Loucy (cell line): ENCODE results near the gene GSAP.
"Not testable (repeated sequence)": the region's sequence is repeated elsewhere in the genome, so short reads cannot be mapped to it uniquely, and the experiment has no call there.

Experiments used
- H2AFZ ChIP-seq: fragments of 200-600 bp; sonication (generic); 2 replicates; pipeline ENCODE4 v1.6.0; 2016; ENCODE audit warnings: antibody characterized with exemption, mild to moderate bottlenecking, low read length, moderate library complexity
- H3F3A ChIP-seq: fragments of 200-600 bp; 2 replicates; pipeline ENCODE4 v1.6.0; 2016; ENCODE audit warnings: antibody characterized with exemption, low read depth, mild to moderate bottlenecking
- H3K27me3 ChIP-seq: fragments of 200-600 bp; sonication (generic); 2 replicates; pipeline ENCODE4 v1.6.1; 2014; ENCODE audit warnings: low read length, mild to moderate bottlenecking; ENCODE audit not compliant: insufficient read depth, poor library complexity, severe bottlenecking
- H3K36me3 ChIP-seq: fragments of 200-600 bp; sonication (generic); 2 replicates; pipeline ENCODE4 v1.6.1; 2016; ENCODE audit warnings: low read length; ENCODE audit not compliant: insufficient read depth
- H3K4me1 ChIP-seq: fragments of 200-600 bp; sonication (generic); 2 replicates; pipeline ENCODE4 v1.5.1; 2014; ENCODE audit warnings: low read length, mild to moderate bottlenecking; ENCODE audit not compliant: insufficient read depth, poor library complexity, severe bottlenecking
- H3K4me2 ChIP-seq: fragments of 200-600 bp; sonication (generic); 2 replicates; pipeline ENCODE4 v1.6.0; 2014; ENCODE audit warnings: antibody characterized with exemption, low read length, low read depth, mild to moderate bottlenecking; ENCODE audit not compliant: poor library complexity, severe bottlenecking
- H3K4me3 ChIP-seq: fragments of 200-600 bp; sonication (generic); 2 replicates; pipeline ENCODE4 v1.5.1; 2014; ENCODE audit warnings: low read length, mild to moderate bottlenecking, mixed read lengths; ENCODE audit not compliant: poor library complexity, severe bottlenecking
- H3K79me2 ChIP-seq: fragments of 200-600 bp; sonication (generic); 2 replicates; pipeline ENCODE4 v1.6.1; 2014; ENCODE audit warnings: low read length; ENCODE audit not compliant: insufficient read depth
- H3K9ac ChIP-seq: fragments of 200-600 bp; sonication (generic); 2 replicates; pipeline ENCODE4 v1.6.0; 2014; ENCODE audit warnings: mild to moderate bottlenecking, low read depth, low read length, moderate library complexity; ENCODE audit not compliant: poor library complexity, severe bottlenecking
- H3K9me2 ChIP-seq: fragments of 200-600 bp; sonication (generic); replicated peaks from 2 replicates; pipeline ENCODE4 v1.6.1; 2016; ENCODE audit warnings: low read depth, low read length, mixed read lengths
- H3K9me3 ChIP-seq: fragments of 200-600 bp; sonication (generic); 2 replicates; pipeline ENCODE4 v1.6.1; 2014; ENCODE audit warnings: mild to moderate bottlenecking, antibody characterized with exemption, low read length, low read depth; ENCODE audit not compliant: insufficient read depth
- H4K20me1 ChIP-seq: fragments of 200-600 bp; sonication (generic); 2 replicates; pipeline ENCODE4 v1.6.0; 2014; ENCODE audit warnings: antibody characterized with exemption, low read length, mild to moderate bottlenecking; ENCODE audit not compliant: insufficient read depth, poor library complexity, severe bottlenecking
- EZH2phosphoT487 ChIP-seq: fragments of 200-600 bp; IDR thresholded peaks from 2 replicates; pipeline ENCODE4 v1.6.1; 2018; ENCODE audit warnings: antibody characterized with exemption, mild to moderate bottlenecking, moderate library complexity, borderline replicate concordance
- TF ChIP-seq, protein P1 (sequence below): fragments of 200-600 bp; sonication (generic); conservative IDR thresholded peaks from 2 replicates; pipeline ENCODE4 v1.5.1; 2014; ENCODE audit warnings: mild to moderate bottlenecking, antibody characterized with exemption, low read length

Gene GSAP

DNA sequence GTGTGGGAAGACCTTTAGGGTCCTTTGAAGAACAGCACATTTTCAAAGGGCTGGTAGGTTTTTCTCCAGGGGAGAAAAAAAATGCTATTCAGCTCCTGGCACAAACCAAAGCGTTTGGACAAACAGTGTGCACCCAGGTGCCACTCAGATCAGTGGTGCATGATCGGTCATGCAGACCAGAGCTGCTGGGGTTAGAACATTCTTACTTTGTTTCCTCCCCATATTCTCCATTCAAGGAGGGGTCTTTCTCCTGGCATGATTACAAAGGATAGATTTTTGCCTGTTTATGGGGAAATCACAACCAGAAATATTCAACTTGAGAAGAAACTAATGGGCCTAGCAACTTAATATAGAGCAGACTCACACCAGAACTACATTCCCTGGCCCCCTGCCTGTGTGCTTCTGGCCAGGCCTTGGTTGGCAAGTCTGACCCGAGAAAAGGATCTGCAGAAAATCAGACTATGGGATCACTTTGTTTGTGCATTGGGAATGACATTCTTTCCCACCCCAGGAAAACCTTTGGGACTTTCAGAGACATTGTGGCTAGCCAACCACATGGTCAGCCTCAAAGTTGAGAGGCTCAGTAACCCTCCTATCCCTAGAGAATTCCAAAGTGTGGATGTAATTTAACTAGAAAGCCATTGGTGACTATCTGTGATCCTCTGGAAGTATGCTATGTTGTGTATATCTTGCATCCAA is 134.2 kb downstream of the GSAP start:
- no peaks in the 10 kb centered on the region for H3K27me3 ChIP-seq
- H3K79me2 ChIP-seq = no peaks in the 10 kb centered on the region
- H3K4me2 ChIP-seq = no peak overlapping the region
- H3K36me3 ChIP-seq = no peaks in the 10 kb centered on the region
- no peak for TF ChIP-seq EZH2phosphoT487
- TF ChIP-seq, protein P1, sequence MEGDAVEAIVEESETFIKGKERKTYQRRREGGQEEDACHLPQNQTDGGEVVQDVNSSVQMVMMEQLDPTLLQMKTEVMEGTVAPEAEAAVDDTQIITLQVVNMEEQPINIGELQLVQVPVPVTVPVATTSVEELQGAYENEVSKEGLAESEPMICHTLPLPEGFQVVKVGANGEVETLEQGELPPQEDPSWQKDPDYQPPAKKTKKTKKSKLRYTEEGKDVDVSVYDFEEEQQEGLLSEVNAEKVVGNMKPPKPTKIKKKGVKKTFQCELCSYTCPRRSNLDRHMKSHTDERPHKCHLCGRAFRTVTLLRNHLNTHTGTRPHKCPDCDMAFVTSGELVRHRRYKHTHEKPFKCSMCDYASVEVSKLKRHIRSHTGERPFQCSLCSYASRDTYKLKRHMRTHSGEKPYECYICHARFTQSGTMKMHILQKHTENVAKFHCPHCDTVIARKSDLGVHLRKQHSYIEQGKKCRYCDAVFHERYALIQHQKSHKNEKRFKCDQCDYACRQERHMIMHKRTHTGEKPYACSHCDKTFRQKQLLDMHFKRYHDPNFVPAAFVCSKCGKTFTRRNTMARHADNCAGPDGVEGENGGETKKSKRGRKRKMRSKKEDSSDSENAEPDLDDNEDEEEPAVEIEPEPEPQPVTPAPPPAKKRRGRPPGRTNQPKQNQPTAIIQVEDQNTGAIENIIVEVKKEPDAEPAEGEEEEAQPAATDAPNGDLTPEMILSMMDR = no peak
- H2AFZ ChIP-seq = no peak overlapping the region
- no peaks in the 10 kb centered on the region for H3K4me1 ChIP-seq
- H3K9me2 ChIP-seq = no peaks in the 10 kb centered on the region
- no peaks in the 10 kb centered on the region for H3F3A ChIP-seq
- H3K9ac ChIP-seq = no peak overlapping the region
- H3K4me3 ChIP-seq = no peak overlapping the region
- no peaks in the 10 kb centered on the region for H3K9me3 ChIP-seq
- no peaks in the 10 kb centered on the region for H4K20me1 ChIP-seq

DNA sequence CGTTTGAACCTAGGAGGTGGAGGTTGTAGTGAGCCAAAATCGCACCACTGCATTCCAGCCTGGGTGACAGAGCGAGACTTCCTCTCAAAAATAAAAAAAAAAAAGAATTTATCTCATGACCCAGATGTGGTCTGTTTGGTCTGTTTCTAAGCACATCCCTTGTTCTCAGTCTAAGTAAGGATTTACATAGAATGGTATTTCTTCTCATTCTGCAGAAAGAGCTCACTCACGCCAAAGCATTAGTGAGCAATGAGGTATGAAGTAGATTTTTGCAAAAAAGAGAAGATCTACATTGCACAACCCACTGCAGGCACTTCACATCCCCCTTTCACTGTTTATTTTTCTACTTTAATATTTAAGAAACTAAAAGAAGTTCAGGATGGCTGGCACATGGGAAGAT is 140.0 kb downstream of the GSAP start:
- Histone ChIP-seq H3K79me2 (no peaks in the 10 kb centered on the region), H3K4me1 (no peaks in the 10 kb centered on the region), H2AFZ (no peak overlapping the region), H3K36me3 (no peaks in the 10 kb centered on the region), H4K20me1 (no peaks in the 10 kb centered on the region), H3K9me2 (no peaks in the 10 kb centered on the region), H3K4me2 (no peak overlapping the region), H3K9ac (no peak overlapping the region), H3K4me3 (no peak overlapping the region), H3K9me3 (no peaks in the 10 kb centered on the region), H3F3A (no peaks in the 10 kb centered on the region), H3K27me3 (no peaks in the 10 kb centered on the region)
- no peak for TF ChIP-seq EZH2phosphoT487
- TF ChIP-seq, protein P1 = no peak

DNA sequence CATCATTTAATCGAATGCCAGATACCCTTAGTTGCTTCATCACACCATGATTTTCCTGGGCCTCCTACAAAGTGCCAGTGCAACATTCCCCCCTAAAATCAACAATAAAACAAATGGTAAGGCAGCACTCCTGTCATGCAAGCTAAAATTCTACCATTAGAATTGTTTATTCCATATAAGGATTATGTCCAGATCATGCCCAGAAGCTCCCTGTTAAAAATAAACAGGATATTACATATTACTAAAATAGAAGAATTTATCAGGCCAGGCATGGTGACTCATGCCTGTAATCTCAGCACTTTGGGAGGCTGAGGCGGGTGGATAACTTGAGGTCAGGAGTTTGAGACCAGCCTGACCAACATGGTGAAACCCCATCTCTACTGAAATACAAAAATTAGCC is 140.5 kb downstream of the GSAP start:
- H3K9ac ChIP-seq, H3K9me3 ChIP-seq, H3F3A ChIP-seq, H3K4me2 ChIP-seq, H2AFZ ChIP-seq, H4K20me1 ChIP-seq, H3K4me1 ChIP-seq, H3K9me2 ChIP-seq, H3K36me3 ChIP-seq, H3K4me3 ChIP-seq, H3K79me2 ChIP-seq, H3K27me3 ChIP-seq: not testable (repeated sequence)

DNA sequence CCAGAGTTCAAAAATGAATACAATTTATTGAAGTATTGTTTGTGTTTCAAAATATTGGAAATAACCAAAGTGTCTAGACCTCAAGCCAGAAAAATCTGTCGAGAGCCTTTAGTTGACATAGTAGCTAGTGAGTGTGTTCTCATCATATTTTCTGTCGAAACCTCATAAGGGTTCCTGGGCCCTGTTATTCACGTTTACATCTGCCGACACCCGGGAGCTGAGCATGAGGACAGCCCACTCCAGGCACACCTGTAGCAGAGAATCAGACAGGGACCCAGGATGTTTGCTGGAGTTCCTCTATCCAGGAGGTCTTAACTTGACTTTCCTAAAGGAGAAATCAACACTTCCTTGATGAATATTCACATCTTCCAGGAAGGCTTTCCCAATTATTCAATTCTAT is 144.4 kb downstream of the GSAP start:
- no peaks in the 10 kb centered on the region for H3K27me3 ChIP-seq
- no peak overlapping the region for H3K4me2 ChIP-seq
- H2AFZ ChIP-seq = no peak overlapping the region
- H3K4me3 ChIP-seq = no peak overlapping the region
- H3K4me1 ChIP-seq = no peaks in the 10 kb centered on the region
- no peak for TF ChIP-seq EZH2phosphoT487
- TF ChIP-seq, protein P1 = no peak
- no peaks in the 10 kb centered on the region for H3F3A ChIP-seq
- H3K9me2 ChIP-seq = no peaks in the 10 kb centered on the region
- H3K9me3 ChIP-seq = no peaks in the 10 kb centered on the region
- H3K9ac ChIP-seq = no peak overlapping the region
- no peaks in the 10 kb centered on the region for H3K36me3 ChIP-seq
- H4K20me1 ChIP-seq = no peaks in the 10 kb centered on the region
- no peaks in the 10 kb centered on the region for H3K79me2 ChIP-seq
